ENCODE data around the gene TRAPPC1.

The TRAPPC1 gene

GRCh38 chr17:7897090-7897489 is 34.7 kb downstream of the TRAPPC1 start:
- DNase-seq, result no peak

DNA sequence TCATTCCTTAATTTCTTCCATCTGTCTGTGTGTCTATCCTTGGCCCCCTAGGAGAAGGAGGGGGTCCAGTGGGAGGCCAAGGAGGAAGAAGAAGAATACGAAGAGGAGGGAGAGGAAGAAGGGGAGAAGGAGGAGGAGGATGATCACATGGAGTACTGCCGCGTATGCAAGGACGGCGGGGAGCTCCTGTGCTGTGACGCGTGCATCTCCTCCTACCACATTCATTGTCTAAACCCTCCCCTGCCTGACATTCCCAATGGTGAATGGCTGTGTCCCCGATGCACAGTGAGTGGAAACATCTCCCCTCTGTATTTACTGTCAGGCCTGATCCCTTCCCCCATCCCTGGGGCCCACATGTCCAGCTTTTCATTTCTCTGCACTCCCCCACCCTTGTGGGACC is 36.9 kb downstream of the TRAPPC1 start:
- DNase-seq, result no peak

DNA sequence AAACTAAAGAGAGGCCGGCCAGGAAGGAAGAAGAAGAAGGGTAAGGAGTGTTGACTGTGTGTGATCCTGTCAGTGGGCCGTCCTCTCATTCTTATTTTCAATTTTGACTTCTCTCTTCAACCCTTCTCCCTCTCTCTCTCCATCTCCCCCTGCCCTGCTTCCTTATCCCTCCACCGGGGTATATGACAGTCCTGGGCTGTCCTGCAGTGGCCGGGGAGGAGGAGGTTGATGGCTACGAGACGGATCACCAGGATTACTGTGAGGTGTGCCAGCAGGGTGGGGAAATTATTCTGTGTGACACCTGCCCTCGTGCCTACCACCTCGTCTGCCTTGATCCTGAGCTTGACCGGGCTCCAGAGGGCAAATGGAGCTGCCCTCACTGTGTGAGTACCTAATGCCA is 37.5 kb downstream of the TRAPPC1 start:
- DNase-seq, result no peak

- no peak for DNase-seq
Measured at GRCh38 chr17:7893187-7893880, 38.4 kb downstream of the TRAPPC1 start.

DNA sequence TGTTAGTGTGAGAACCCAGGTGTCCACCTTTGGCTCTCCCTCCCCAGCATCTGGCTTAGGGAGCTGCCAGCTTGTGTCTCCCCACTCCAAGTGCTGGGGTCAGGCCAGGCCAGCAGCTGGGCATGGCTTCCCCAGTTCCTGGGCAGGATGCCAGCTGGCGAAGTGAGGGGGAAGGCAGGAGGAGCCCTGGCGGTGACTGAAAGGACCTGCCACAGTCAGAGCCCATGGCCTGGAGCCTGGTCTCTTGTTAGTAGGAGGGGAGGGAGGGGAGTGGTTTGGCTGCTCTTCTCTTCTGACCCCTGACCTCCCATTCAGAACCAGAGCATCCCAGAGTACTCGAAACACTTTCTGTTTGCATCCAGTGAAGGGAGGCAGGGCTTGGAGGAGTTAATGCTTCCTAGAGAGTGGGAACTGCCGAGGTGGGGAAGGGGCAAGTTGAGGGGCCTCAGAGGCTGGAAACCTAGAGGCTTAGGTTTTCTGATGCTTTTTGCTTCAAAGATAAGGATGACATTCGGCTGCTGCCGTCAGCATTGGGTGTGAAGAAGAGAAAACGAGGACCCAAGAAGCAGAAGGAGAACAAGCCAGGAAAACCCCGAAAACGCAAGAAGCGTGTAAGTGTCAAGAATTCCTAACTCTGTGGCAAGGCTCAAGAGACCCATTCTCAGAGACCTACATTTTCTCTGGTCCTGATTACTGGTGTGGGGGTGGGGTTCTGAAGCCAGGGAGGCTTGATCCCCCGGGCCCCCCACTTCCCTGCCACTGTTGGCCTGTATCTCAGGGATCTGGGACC is 42.4 kb downstream of the TRAPPC1 start:
- peak; percentile 69 for DNase-seq

GRCh38 chr17:7888184-7888920 is 43.4 kb downstream of the TRAPPC1 start, which contains the start of gene CHD3:
Gene CHD3, plus strand, starts transcription at chr17:7888789. Its CDS starts 212 bp downstream, at chr17:7889001.
- DNase-seq, result peak; percentile 78

GRCh38 chr17:7887482-7888183 is 44.1 kb downstream of the TRAPPC1 start:
- DNase-seq, result peak; percentile 92

DNA sequence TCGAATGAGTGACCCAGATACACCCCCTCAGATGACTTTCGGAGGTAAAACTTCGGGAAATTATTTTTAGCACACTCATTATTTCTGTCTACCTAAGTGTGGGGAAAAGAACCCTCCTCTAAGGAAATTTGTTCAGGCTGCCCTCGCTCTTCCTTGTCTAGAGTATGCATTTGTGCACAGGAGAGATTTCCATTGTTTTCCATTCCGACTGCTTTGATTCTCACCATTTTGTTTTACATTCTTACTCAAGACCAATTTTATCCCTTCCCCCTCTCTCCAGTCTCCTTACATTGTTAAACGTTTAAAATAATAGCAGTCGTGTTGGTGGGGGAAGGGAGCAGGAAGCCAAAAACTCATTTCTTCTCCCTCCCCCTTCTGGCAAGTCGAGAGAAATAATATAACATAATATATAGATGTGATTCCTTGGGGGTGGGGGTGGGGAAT is 44.7 kb downstream of the TRAPPC1 start:
- DNase-seq, result no peak

DNA sequence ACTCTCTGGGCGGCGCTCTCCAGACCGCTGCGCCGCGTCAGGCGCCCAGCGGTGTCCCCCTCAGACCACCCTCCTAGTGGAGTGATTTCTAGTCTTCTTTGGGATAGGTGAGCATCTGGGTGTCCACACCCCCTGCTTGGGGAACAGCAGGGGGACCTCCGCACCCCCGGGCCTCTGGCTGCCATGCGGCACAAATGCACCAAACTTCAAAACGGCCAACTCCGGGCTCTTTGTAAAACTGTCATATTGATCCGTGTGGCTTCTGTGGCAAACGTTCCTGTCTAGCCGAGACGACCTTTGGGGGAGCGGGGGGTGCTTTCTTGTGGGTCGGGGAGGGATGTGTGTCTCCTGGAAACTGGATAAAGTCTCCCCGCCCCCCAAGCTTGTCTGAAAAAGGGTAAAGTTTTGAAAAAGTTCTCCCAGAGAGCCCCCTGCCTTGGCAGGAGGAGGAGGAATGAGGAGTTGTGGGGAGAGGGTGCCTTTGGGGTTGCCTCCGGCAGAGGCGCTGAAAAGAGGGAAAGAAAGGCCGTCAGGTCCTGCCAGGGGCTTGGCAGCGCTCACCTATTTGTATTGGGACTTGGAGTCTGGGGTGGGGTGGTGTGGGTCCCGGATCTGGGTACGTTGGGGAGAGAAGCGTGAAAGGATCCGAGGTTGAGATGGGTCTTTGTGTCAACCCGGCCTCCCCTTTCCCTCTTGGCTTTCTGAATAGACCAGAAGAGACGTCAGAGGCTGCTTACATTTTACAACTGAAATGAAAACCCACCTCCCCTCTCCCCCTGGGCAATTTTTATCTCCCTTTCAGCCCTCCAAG is 45.3 kb downstream of the TRAPPC1 start:
- DNase-seq, result peak; percentile 67

DNA sequence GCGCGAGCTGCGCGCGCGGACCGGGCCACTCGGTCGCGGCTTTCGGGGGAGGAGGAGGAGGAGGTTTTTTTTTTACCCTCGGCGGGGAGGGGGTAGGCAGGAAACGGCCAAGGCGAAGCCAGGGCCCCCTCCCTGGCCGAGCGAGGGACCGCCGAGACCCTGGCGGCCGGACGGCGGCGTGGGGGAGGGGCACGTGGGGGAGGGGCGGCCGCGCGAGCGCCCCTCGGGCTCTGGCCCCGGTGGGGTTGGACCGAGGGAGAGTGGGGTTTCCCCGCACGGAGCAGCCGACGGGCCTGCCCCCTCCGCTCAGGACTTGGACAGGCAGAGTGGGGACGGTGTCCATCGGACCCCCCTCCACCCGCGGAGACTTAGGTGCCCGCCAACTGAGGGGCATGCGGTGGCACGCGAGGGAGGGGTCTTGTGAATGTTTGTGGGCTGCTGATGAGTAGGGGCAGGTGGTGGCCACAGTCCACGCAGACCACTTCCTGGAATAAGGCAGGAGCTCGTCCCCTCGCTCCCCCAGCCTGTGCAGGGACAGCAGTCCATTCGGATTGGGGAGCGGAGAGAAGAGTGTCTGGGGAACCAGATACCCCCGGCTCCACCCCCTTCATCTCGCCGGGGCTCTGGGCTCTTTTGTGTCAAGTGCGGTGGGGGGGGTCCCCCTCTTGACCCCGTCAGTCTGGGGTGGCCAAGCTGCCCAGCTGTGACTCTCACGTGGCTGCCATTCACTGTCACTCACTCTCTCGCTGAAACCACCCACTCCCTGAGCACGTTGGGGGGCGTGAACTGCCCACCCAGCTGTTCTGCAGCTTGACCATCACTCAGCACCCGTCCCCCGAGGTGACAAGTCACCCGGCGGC is 46.1 kb downstream of the TRAPPC1 start:
- peak; percentile 58 for DNase-seq

GRCh38 chr17:7884581-7885366 is 47.0 kb downstream of the TRAPPC1 start:
- peak; percentile 31 for DNase-seq

DNA sequence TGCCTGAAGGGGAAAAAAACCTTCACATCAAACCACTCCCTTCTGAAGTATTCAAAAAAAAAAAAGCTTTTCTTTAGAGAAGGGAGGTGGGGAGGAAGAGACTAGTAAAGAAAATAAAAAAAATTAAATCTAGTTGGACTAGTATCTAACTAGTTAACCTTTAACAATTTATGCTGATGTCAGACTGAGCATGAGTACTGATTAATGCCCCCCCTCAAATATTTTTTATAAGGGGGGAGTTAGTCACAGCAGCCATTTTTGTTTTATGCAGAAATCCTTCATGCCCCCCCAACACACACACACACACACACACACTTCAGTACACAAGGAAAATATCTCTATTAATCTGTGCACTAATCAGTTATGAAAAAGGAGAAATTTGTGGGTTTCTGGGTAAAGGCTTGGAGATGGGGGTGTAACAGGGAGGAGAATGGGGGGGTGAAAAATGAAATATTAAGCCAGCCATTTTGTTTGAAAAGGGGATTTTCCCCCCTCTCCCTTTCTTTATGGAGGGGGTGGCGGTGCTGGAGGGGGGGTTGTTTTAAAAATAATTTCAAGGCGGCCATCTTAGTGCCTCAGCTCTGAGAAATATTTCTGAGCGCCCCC is 47.9 kb downstream of the TRAPPC1 start:
- DNase-seq, result peak; percentile 43

DNA sequence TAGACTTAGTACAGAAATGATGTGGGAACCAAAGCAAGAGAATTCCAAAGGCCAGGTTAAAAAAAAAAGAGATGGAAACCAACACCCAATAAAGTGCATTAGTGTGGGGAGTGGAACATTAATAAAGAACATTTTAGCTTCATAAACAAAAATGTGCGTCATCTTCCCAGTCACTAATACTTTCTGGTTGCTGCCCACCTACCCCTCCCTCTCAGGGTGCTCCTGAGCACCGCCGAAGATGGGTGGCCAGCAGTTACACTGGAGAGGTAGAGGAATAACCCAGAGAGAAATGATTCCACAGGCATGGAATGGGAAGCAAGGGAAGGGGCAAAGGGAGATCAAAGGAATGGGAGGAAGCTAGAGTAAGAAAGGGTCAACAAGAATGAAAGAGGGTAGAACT is 49.1 kb downstream of the TRAPPC1 start:
- DNase-seq, result no peak

DNA sequence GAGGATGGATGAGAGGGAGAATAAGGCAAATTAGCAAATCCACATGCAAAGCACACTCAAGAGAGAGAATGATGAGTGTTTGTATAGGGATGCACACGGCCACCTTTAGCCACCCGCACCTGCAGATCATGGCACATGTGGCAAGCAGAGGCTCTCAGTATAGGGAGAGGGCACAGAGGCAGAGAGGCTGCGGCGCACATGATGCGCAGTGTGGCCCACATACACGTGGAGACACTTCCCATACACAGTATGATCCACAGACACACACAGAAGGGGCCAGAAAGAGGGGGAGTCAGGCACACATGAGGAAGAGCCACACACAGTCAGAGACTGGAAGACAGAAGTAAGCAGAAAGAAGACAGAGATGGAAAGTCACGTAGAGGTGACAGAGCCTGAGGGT is 49.7 kb downstream of the TRAPPC1 start:
- DNase-seq, result peak; percentile 32

- no peak for DNase-seq
Measured at GRCh38 chr17:7881276-7882054, 50.3 kb downstream of the TRAPPC1 start.

All from activated CD4-positive, alpha-beta T cell treated with anti-CD3 and anti-CD28 coated beads for 48 hours (primary cell).